CD1c-positive myeloid dendritic cell (primary cell): ENCODE results near the gene ATG4B.

Experiments
- DNase-seq: peaks from one replicate; pipeline ENCODE4 v3.0.0-alpha.2; 2016; ENCODE audit errors: extremely low spot score

The ATG4B gene

DNA sequence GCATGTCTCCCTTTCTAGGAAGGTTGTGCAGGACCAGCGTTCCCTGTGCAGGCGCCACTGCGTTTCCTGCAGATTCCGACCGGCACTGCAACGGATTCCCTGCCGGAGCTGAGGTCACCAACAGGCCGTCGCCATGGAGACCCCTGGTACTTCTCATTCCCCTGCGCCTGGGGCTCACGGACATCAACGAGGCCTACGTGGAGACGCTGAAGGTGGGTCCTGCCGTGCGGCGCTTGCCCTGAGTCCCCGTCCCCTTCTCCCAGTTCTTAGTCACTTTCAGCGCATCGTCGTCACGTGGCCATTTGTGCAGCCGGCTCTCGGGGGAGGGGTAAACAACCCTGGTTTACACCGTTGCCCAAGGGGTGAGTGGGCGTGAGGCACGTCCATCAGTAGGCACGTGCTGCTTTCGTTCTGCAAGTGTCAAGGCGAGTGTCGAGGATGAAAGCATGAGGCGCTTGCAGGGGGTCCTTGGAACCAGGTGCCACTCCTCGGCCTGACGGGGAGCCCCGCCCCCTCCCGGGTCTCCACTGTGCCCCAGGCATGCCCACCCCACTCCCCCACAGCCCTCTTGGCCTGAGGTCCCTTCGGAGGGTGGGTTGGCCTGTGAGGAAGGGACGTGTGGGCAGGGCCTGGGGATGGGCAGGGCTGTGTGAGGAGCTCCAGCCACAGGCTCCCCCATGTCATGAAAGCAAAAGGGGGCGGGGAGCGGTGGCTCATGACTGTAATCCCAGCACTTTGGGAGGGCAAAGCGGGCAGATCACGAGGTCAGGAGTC, 29.3 kb downstream of the ATG4B start:
- DNase-seq, result no peak

- no peak for DNase-seq
Observed at GRCh38 chr2:241668354-241668753, 30.9 kb downstream of the ATG4B start.

- DNase-seq, result no peak
Observed at GRCh38 chr2:241668839-241669238, 31.3 kb downstream of the ATG4B start.

DNA sequence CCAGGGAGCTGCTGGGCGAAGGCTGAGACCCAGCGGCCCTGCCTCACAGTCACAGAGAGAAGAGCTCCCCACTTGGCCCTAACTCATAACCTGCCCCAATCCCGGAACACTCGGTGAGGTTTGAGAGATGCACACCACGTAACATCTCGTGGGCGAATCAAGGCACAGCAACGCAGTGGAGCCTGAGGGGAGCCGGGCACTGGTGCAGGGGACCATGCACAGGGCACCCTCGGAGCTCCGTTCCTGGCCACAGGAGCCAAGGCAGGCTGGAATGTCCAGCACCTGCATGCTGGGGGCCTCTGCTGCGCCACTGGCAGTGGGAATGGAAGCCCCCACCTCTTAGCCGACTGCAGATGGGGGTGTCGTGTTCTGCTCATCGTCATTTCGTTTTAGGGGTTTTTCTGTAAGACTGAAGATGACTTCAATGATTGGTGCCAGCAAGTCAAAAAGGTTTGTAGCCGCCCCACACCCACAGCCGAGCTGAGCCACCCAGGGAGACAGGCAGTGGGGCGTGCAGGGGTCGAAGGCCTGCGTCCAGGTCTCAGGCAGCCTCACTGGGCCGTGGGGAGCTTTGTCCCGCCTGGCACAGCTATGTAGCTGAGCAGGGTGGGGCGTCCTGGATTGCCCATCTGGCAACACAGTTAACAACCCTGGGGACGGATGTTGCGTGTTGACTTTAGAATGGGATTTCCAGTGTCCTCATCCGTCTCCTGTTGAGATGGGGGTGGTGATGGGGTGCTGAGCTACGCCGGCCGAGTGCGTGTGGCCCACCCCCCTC, 33.0 kb downstream of the ATG4B start:
- no peak for DNase-seq

DNA sequence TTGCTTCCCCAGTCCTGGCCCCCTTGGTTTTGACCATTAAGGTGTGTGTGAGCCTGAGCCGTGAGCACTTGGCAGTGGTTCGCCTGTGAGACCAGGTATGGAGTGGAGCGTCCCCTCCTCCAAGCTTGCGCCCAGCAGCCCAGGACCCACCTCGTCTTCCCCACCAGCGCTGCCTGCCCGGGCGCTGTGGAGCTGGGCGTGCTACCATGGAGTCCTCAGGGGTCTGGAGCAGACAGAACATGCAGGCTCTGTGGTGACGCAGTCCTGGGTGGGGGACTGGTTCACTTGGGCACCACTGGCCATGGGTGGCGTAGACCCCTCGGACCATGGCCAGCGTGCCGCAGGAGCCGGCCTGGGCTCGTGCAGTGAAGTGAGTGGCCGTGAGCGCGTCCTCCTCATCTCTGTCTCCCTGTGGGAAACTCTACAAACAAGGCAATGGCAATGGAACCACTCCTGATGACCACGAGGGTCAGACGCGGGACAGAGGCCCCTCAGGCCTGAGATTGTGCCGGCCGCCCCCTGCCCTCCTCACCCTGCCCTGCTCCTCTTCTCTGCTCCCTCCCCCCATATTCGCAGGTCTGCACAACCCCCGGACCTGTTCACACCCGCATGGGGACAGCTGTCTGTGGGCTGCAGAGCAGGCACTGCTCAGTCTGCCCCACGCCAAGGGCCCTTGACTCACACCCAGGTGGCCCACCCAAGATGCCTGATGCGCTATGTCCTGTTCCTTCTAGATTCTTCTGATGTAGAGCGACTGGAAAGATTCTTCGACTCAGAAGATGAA, 34.2 kb downstream of the ATG4B start:
- no peak for DNase-seq

GRCh38 chr2:241672243-241673188, 35.0 kb downstream of the ATG4B start:
- DNase-seq, result no peak

GRCh38 chr2:241673189-241673663, 35.7 kb downstream of the ATG4B start:
- no peak for DNase-seq

GRCh38 chr2:241673797-241674725, 36.6 kb downstream of the ATG4B start:
- no peak for DNase-seq

- no peak for DNase-seq
Observed at GRCh38 chr2:241675885-241676284, 38.4 kb downstream of the ATG4B start.

DNA sequence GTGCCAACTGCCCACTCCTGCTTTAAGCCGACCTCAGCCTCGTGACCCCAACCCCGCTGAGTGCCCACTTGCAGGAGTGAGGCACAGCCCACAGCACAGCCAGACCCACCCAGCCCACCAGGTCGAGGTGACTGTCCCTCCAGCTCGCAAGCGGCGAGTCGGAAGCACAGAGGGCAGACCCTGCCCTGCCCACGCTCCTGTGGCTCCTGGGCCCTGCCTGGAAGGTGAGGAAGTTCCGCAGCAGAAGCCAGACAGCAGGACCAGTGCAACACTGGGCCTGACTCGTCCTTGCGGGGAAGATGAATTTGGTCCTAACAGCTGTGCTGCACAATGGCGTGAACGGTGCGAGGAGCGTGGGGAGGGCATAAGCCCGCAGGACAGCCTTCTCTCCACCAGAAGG, 39.2 kb downstream of the ATG4B start:
- no peak for DNase-seq

- no peak for DNase-seq
Observed at GRCh38 chr2:241677392-241677791, 39.9 kb downstream of the ATG4B start.

GRCh38 chr2:241678307-241678706, 40.8 kb downstream of the ATG4B start:
- no peak for DNase-seq

GRCh38 chr2:241678784-241679540, 41.5 kb downstream of the ATG4B start:
- DNase-seq, result no peak

DNA sequence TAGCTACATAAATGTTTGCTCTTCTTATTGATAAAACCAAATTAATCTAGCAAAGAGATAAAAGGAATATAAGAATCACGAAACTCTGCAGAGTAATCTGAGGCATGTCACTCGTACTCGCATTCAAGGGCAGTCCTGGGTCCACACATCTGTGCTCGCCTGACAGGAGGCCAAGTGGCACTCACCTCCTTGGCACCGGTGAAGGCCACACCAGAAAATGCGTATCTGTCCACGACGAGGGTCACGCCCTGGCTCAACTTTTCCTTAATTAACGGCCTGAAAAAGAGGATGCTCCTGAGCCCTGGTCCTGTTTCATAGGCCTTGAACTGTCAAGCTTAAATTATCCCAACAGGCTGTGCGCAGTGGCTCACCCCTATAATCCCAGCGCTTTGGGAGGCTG, 42.6 kb downstream of the ATG4B start:
- DNase-seq, result no peak

GRCh38 chr2:241680827-241681599, 43.5 kb downstream of the ATG4B start:
- DNase-seq, result no peak

GRCh38 chr2:241686324-241686649, 48.8 kb downstream of the ATG4B start:
- peak; percentile 8 for DNase-seq

GRCh38 chr2:241686650-241687425, 49.3 kb downstream of the ATG4B start, which contains the start of gene DTYMK:
Gene DTYMK, minus strand, starts transcription at chr2:241686815. Its CDS starts 32 bp downstream, at chr2:241686783.
- DNase-seq, result peak; percentile 99

GRCh38 chr2:241689306-241689705, 51.8 kb downstream of the ATG4B start:
- no peak for DNase-seq
